Measurements from ENCODE around the gene FGD2.

FGD2 gene

DNA sequence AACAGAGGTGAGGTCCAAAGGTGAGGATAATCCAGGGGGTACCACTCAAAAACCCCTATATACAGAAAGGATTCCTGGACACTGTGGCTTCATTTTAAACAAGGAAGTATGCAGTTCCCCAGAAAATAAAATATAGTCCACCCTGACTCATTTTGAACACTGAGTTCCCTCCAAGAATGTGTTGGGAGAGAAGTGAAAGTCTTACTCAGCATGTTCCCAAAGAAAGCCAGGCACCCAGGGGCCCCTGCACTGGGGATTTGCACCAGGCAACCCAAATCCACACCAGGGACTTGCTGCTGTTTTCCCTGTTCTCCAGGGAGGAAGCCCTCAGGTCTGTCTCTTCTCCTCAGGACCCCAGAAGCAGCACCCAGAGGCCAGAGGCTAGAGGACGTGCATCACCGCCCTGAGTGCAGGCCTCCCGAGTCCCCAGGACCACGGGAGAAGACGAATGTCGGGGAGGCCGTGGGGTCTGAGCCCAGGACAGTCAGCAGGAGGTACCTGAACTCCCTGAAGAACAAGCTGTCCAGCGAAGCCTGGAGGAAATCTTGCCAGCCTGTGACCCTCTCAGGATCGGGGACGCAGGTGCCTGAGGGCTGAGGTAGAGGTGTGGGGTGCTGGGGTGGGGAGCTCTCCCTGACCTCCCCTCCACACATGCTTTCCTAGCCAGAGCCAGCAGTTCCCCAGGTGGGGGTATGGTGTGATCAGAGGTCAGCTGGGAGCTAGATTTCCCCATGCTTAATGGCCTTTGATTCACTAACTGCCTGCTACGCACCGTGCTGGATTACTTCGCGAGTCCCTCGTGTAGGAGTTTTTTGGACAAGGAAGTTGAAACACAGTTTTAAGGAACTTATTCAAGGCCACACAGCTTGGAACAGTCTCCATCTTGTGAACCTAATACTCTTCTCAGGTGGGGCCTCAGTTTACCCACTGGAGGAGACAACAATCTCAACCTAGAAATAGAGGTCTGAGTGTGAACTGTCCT lies 3.3 kb downstream of the FGD2 start:
- TF ChIP-seq, protein P1, sequence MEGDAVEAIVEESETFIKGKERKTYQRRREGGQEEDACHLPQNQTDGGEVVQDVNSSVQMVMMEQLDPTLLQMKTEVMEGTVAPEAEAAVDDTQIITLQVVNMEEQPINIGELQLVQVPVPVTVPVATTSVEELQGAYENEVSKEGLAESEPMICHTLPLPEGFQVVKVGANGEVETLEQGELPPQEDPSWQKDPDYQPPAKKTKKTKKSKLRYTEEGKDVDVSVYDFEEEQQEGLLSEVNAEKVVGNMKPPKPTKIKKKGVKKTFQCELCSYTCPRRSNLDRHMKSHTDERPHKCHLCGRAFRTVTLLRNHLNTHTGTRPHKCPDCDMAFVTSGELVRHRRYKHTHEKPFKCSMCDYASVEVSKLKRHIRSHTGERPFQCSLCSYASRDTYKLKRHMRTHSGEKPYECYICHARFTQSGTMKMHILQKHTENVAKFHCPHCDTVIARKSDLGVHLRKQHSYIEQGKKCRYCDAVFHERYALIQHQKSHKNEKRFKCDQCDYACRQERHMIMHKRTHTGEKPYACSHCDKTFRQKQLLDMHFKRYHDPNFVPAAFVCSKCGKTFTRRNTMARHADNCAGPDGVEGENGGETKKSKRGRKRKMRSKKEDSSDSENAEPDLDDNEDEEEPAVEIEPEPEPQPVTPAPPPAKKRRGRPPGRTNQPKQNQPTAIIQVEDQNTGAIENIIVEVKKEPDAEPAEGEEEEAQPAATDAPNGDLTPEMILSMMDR (IDR thresholded peaks at IDR 0.05; ENCODE audit: low read depth, low read length), result no peak
- no peak overlapping the region for H3K4me3 ChIP-seq (replicated peaks in 1 of 2; ENCODE audit: low read depth in 2 of 2, low read length in 2 of 2)
- DNase-seq (ENCODE audit: low read depth in 2 of 2), result no peak

GRCh38 chr6:37010402-37010892 lies 5.0 kb downstream of the FGD2 start:
- TF ChIP-seq, protein P1 (IDR thresholded peaks at IDR 0.05; ENCODE audit: low read depth, low read length), result no peak
- H3K4me3 ChIP-seq (replicated peaks in 1 of 2; ENCODE audit: low read depth in 2 of 2, low read length in 2 of 2), result no peak overlapping the region
- no peak for DNase-seq (ENCODE audit: low read depth in 2 of 2)

GRCh38 chr6:37011656-37012378 lies 6.4 kb downstream of the FGD2 start:
- TF ChIP-seq, protein P1 (IDR thresholded peaks at IDR 0.05; ENCODE audit: low read depth, low read length), result no peak
- DNase-seq (ENCODE audit: low read depth in 2 of 2), result peak; percentile 53 to 83
- H3K4me3 ChIP-seq (replicated peaks in 1 of 2; ENCODE audit: low read depth in 2 of 2, low read length in 2 of 2), result no peak overlapping the region

DNA sequence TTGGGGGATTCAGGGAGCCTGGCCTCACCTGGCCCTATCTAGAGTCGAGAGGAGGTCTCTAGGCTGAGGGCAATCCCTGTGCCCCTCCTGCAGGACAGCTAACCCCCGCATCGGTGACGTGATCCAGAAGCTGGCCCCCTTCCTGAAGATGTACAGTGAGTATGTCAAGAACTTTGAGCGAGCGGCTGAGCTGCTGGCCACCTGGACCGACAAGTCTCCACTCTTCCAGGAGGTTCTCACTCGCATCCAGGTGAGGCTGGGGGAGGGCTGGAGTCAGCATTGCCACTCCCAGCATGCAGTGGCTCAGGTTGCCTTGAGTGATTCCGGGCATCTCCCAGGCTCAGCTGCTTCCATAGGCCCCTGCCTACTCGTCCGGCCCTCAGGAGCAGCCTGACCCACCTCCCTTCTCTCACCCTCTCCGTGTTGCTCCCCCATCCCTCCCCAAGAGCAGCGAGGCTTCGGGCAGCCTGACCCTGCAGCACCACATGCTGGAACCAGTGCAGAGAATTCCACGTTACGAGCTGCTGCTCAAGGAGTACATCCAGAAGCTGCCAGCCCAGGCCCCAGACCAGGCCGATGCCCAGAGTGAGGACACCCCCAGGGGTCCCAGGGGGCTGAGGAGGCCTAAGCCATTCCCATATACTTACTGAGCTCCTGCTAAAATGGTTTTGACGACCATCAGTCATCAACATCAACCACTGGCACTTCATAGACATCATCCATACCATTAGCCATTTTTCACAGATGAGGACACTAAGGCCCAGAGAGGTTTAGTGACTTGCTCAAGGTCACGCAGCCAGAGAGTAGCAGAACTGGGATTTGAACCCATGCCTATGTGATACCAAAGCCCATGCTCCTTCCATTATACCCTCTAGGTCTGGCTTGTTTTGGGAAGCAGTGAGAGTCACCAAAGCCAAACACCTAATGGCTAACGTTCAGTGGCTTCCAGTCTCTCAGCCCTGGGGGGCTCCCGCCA lies 8.3 kb downstream of the FGD2 start:
- DNase-seq (ENCODE audit: low read depth in 2 of 2), result no peak
- TF ChIP-seq, protein P1 (IDR thresholded peaks at IDR 0.05; ENCODE audit: low read depth, low read length), result no peak
- H3K4me3 ChIP-seq (replicated peaks in 1 of 2; ENCODE audit: low read depth in 2 of 2, low read length in 2 of 2), result no peak overlapping the region

DNA sequence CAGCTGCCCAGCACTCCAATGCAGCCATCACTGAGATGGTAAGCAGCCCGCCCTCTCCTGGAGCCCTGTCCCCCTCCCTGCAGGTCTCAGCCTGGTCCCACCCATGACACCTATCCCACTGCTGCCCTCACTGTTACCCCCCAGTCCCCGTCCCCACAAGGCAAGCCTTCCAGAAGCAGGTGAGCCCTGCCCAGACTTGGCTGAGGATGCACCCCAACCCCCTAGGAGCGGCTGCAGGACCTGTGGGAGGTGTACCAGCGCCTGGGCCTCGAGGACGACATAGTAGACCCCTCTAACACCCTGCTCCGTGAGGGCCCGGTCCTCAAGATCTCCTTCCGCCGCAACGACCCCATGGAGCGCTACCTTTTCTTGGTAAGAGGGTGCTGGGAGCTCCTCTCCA lies 9.2 kb downstream of the FGD2 start:
- TF ChIP-seq, protein P1 (IDR thresholded peaks at IDR 0.05; ENCODE audit: low read depth, low read length), result no peak

DNA sequence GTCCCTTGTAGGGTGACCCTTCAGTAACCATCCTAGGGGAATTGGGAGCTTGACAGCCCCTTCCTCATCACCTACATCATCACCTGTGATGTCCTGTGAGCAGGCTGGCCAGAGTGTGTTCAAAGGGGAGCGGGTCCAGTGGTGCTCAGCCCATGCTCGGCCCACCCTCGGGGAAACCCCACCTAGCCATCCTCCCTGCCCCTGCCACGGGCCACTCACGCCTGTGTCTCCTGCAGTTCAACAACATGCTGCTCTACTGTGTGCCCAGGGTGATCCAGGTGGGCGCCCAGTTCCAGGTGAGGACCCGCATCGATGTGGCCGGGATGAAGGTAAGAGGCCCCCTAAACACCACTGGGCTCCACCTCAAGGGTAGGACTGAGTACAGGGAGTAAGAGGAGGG lies 10.1 kb downstream of the FGD2 start:
- H3K4me3 ChIP-seq (replicated peaks in 1 of 2; ENCODE audit: low read depth in 2 of 2, low read length in 2 of 2), result no peak overlapping the region
- TF ChIP-seq, protein P1 (IDR thresholded peaks at IDR 0.05; ENCODE audit: low read depth, low read length), result no peak
- DNase-seq (ENCODE audit: low read depth in 2 of 2), result no peak

More for the DNA sequence above, 9.2 kb downstream of the FGD2 start:
- DNase-seq (ENCODE audit: low read depth in 2 of 2), result no peak
- H3K4me3 ChIP-seq (replicated peaks in 1 of 2; ENCODE audit: low read depth in 2 of 2, low read length in 2 of 2), result no peak overlapping the region

Data from cardiac fibroblast (primary cell).